Activated T-cell treated with anti-CD3 and anti-CD28 coated beads for 1 hour (primary cell): ENCODE data around the gene GDPD3.
A peak's percentile ranks its signal among the peaks of the same experiment; 100 is the strongest.

Experiments
- DNase-seq: peaks from one replicate; pipeline ENCODE4 v3.0.0-alpha.2; 2020; ENCODE audit warnings: low read depth

GDPD3 gene

DNA sequence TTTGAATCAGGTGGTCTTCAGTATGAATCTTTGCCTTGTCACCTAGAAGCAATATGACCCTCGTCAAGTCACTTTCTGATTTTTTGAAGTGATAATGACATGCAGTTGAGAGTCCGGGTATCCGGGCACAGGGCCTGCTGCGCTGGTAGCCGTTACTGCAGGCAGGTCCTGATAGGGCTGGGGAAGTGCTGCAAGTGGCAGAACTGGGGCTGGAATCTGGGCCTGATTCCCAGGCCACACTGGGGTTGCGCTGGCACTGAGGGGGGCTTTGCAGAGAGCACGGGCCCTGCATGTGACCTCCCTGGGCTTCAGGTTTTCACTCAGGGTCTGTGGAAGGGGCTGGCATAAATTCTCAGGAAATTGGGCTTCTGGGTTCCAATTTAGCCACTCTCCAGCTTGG lies 34.6 kb downstream of the GDPD3 start:
- DNase-seq, result no peak

DNA sequence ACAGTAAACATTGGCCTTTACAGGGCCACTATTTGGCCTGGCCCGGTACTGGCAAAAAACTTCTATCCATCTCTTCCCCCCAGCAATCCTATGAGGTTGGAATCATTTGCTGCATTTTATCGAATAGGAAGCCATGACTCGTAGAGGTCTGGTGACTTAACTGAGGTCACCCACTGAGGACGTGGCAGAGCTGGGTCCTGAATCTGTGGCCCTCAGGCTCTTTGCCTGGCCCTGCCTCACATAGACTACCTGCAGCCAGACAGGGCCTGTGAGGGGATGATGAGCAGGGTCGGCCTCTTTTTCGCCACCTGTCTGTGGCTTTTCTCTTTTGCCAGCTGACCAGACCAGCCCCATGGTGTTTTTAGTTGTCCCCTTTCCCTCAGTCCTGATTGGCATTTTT lies 35.7 kb downstream of the GDPD3 start:
- DNase-seq, result no peak

DNA sequence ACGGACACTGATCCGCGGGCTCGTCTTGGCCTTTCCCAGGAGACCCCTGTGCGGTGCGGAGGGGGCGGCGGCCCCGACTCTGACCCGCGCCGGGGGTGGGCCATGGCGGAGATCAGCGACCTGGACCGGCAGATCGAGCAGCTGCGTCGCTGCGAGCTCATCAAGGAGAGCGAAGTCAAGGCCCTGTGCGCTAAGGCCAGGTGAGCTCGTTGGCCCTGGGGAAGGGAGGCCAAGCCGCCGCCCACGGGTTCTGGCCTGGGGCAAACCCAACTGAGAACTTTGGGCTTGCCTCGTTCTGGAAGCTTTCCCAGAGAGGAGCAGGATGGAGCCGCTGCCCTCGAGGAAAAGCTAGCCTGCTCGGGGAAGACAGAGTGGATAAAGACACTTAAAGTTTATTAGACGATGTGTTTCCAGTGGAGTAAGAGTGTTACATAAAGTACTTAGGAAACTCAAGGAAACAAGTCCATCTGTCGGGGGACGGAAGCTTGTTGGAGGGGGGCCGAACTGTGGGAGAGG lies 37.0 kb downstream of the GDPD3 start:
- no peak for DNase-seq

DNA sequence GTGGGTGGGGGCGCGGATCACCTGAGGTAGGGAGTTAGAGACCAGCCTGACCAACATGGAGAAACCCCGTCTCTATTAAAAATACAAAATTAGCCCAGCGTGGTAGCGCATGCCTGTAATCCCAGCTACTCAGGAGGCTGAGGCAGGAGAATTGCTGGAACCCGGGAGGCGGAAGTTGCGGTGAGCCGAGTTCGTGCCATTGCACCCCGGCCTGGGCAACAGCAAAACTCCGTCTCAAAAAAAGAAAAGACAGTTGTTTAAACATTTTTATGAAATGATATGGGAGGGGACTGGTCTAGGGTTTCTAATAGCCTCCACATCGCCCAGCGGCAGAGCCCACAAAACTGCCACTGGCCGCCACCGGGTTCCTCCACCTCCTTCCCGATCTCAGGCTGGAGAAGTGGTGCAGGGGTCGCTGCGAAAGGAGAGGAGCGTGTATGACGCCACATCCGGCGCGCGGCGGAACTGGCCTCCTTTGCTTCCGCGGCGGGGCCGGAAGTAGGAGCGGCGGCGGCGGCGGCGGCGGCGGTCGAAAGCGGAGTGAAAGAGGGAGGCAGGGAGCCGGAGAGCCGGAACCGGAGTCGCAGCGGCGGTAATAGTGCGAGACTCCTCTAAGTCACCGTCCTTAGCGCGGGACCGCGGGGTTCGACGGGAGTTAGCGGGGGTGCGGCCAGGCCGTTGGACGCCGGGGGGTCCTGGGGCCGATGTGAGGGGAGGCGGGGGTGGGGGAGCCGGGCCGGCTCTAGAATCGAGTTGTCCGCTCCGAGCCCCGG lies 37.6 kb downstream of the GDPD3 start, which contains the start of gene PPP4C:
TSS of gene PPP4C (plus strand) at position 492 of the 773 bp plus-strand sequence. CDS start 384 bp downstream, outside the sequence.
- DNase-seq, result peak; percentile 81

DNA sequence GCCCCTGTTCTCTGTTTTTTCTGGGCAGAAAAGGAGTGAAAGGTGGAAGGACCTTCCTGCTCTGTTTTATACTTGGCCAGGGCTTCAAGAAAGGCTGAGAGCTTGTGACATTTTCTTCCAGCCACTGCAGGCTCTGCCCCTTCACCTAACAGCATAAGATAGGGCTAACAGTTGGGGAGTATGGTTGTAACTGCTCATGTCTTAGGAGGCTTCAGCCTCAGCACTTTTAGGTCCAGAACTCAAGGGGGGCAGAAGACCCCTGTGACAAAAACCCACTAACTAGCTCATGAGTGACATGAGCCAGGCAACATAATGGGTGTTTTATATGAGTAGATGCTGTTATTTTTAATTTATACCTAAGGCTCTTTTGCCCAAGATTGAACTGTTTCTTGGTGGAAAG lies 42.8 kb downstream of the GDPD3 start:
- DNase-seq, result no peak

DNA sequence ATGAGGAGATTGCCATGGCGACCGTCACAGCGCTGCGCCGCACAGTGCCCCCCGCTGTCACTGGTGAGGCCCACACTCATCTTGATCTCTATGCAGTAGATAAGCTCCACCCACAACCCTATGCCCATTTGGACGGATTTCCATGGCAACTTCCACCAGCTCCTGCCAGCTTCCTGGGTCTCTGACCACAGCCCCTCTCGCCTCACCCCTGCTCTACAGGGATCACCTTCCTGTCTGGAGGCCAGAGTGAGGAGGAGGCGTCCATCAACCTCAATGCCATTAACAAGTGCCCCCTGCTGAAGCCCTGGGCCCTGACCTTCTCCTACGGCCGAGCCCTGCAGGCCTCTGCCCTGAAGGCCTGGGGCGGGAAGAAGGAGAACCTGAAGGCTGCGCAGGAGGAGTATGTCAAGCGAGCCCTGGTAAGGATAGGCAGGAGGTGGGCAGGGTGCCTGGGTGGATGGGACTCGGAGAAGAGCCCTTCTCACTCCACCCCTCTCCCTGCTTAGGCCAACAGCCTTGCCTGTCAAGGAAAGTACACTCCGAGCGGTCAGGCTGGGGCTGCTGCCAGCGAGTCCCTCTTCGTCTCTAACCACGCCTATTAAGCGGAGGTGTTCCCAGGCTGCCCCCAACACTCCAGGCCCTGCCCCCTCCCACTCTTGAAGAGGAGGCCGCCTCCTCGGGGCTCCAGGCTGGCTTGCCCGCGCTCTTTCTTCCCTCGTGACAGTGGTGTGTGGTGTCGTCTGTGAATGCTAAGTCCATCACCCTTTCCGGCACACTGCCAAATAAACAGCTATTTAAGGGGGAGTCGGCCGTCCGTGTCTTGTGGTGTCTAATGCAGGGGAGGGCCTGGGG lies 43.5 kb downstream of the GDPD3 start:
- DNase-seq, result no peak

- peak; percentile 46 for DNase-seq
Measured at GRCh38 chr16:30068750-30069610, 44.4 kb downstream of the GDPD3 start.

DNA sequence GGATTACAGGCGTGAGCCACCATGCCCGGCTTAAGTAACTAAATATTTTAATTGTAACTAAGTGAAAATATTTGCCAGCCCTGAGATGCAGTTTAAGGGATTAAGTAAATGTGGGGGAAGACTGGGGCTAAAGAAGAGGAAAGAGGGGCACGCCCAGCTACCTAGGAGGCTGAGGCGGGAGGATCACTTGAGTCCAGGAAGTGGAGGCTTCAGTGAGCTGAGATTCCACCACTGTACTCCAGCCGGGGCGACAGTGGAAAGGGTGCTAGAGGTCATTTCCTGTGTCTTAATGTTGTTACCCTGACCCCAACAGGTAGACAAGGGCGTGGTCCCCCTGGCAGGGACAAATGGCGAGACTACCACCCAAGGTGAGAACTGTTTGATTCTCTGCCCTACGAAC lies 45.0 kb downstream of the GDPD3 start:
- no peak for DNase-seq

DNA sequence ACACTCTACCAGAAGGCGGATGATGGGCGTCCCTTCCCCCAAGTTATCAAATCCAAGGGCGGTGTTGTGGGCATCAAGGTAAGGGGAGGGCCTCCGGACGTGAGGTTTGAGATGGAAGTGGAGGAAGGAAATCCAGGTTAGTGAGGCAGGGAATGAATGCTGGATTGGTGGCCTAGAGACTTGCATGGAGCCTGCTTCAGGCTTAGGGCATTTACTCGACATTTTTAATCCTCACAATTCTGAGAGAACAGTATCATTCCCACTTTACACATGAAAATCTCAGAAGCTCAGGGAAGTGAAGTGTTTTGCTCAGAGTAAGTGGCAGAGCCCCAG lies 45.8 kb downstream of the GDPD3 start:
- DNase-seq, result no peak

DNA sequence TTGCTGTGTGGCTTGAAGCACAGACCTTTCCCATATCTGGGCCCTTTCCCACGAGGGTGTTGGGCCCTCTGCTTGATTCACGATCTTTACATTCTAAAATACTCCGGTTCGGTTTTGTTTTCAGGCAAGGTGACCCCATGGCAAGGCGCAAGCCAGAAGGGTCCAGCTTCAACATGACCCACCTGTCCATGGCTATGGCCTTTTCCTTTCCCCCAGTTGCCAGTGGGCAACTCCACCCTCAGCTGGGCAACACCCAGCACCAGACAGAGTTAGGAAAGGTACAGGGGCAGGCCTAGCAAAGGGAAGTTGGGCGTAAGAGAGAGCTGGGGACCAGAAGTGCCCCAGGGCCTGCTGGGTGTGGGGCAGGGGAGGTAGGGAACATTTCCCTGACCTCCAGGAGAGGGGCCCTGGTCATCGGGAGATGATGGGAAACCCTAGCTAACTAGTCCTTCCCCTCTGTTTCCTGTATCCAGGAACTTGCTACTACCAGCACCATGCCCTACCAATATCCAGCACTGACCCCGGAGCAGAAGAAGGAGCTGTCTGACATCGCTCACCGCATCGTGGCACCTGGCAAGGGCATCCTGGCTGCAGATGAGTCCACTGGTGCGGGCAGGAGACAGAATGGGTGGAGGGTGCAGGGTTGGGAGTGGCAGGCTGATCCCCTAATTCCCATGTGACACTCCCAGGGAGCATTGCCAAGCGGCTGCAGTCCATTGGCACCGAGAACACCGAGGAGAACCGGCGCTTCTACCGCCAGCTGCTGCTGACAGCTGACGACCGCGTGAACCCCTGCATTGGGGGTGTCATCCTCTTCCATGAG lies 46.4 kb downstream of the GDPD3 start:
- DNase-seq, result no peak

- no peak for DNase-seq
Measured at GRCh38 chr16:30065943-30066760, 47.2 kb downstream of the GDPD3 start.

DNA sequence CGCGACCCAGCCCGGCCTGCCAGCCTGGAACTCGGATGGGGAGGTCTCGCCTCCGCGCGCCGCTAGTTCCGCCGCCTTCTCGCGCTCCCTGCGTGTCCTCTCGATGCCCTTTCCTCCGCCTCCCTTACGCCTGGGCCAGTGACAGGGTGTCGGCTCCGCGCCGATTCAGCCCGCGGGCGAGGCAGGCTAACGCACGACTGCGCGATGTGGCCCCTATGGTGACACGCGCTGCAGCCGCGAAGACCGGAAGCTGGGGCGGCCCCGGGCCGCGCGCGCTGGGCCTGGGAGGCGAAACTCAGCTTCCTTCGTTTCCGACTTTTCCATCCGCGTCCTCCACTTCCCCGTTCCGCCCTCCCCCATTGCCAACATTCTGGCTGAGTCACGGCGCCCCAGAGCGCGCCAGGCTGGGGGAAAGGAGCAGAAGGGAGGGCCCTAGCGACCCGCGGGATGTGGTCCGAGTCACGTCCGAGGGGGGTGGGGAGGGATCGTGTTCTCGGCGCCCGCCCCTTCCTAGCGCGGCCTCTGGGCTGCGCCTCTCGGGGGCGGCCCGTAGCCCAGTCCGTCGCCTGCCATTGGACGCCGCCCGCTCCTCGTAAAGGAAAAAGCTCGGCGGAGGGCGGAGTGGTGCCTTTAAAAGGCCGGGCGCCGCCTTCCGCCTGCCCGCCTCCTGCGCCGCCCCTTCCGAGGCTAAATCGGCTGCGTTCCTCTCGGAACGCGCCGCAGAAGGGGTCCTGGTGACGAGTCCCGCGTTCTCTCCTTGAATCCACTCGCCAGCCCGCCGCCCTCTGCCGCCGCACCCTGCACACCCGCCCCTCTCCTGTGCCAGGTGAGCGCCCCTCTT lies 48.0 kb downstream of the GDPD3 start, which contains the start of gene ALDOA:
TSS of gene ALDOA (plus strand) at position 659 of the 841 bp plus-strand sequence. CDS start 1,138 bp downstream, outside the sequence.
- DNase-seq, result peak; percentile 92

DNA sequence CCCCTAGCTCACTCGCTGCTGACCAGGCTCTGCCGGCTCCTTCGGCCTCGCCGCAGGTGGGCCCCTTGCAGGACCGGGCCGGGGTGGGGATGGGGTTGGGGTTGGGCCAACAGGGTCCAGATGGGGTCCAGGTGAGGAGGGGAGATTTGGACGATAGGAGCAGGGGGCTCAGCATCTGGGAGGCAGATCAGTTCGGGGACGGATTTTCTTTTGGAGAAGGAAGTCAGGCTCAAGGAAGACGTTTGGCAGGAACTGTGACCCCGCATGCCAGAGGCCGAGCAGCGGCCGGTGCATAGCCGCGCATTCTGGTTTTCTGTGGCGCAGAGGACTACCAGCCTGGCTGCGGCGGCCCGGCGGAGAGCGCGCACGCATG lies 48.6 kb downstream of the GDPD3 start:
- no peak for DNase-seq

DNA sequence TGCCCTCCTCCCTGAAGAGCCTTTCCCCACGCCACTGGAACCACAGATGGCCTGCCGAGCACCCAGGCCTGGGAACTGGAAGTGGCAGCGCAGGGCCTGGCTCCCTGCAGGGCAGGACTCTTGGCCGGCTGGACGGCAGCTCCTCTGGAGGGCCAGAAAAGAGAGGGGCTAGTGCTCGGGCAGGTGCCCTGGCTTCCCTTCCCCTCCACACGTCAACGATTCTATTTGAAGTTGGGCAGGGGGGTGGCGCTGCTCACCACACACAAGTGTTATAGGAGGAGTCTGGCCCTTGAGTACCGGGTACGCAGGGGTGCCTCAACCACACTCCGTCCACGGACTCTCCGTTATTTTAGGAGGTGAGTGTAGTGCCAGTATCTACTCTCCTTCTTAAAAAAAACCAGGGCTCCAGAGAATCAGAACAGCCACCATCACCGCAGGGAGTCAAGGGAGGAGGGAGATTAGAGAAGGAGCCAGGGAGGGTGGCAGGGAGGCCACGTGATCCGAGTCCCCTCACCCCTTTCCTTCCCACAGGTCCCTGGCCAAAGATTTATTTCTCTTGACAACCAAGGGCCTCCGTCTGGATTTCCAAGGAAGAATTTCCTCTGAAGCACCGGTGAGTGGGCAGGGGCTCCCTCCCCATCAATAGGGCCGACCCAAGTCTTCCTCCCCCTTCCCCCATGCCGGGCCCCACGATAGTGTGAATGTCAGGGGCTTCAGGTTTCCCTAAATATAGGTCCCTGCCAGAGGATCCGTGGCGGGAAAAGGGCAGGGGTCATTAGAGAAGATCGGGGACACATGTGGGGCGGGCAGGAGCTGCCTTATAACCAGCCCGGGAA lies 49.2 kb downstream of the GDPD3 start:
- DNase-seq, result peak; percentile 60

DNA sequence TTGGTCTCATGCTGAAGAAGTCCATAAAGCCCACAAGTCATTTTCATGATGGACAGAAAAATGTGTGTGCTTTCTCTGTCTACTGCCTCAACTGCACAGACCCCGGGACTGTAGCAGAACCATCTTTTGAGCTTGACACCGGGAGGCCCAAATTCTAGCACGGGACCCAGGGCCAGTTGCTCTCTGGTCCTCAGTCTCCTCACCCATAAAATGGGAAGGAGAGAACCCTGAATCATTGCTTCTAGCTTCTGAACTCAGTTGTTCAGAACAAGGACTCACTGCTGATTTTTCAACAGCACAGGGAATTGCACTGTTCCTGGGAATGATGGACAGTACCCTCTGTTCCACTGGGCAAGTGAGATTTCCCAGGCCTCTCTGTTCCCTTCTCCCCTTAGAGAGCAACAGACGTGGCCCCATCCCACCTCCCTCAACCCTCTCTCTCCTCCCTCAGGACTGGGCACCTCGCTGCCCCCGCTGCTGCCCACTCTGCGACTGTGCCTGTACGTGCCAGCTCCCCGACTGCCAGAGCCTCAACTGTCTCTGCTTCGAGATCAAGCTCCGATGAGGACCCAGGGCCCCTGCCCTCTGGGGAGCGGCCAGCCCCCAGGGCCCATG lies 50.0 kb downstream of the GDPD3 start:
- no peak for DNase-seq

GRCh38 chr16:30060836-30061554 lies 52.3 kb downstream of the GDPD3 start:
- no peak for DNase-seq

GRCh38 chr16:30060346-30060745 lies 53.0 kb downstream of the GDPD3 start:
- DNase-seq, result no peak
